A549 (cell line): ENCODE measurements around the gene CATSPERZ.

Experiments used
- EP300 ChIP-seq, 2 experiments: fragments of >200 bp; sonication (Bioruptor Twin); formaldehyde crosslinking; IDR thresholded peaks; 2 replicates in 1 of 2; 3 replicates in 1 of 2; pipeline ENCODE4 v1.6.1; 2016 to 2017
- MAFK ChIP-seq: fragments of 450-650 bp; IDR thresholded peaks from 2 replicates; pipeline ENCODE4 v1.6.1; 2014; ENCODE audit not compliant: partially characterized antibody
- NPAS2 ChIP-seq: fragments of 250-450 bp; sonication (Bioruptor Pico); IDR thresholded peaks from 2 replicates; pipeline ENCODE4 v1.8.0; 2022; ENCODE audit warnings: mild to moderate bottlenecking, moderate library complexity, borderline replicate concordance
- PHF8 ChIP-seq: fragments of 200-600 bp; sonication (generic); IDR thresholded peaks from 2 replicates; pipeline ENCODE4 v1.6.1; 2016; ENCODE audit warnings: low read depth, mild to moderate bottlenecking, antibody characterized with exemption, moderate library complexity, borderline replicate concordance
- POLR2A ChIP-seq: IDR thresholded peaks from 2 replicates; pipeline ENCODE4 v1.6.1; 2012; ENCODE audit warnings: mild to moderate bottlenecking, low read length
- POLR2AphosphoS2 ChIP-seq: conservative IDR thresholded peaks from 2 replicates; pipeline ENCODE4 v1.6.1; 2012; ENCODE audit warnings: low read length, improper control_type of control experiment, inconsistent platforms
- SMC3 ChIP-seq: fragments of >200 bp; sonication (Bioruptor Twin); formaldehyde crosslinking; IDR thresholded peaks from 3 replicates; pipeline ENCODE4 v1.6.1; 2018; ENCODE audit warnings: inconsistent platforms
- TF ChIP-seq, protein P1 (sequence below): fragments of >200 bp; sonication (Bioruptor Twin); formaldehyde crosslinking; IDR thresholded peaks from 3 replicates; pipeline ENCODE4 v1.5.1; 2016
- TF ChIP-seq, protein P2 (sequence below): fragments of 150-350 bp; IDR thresholded peaks from 2 replicates; pipeline ENCODE4 v1.6.1; 2014; ENCODE audit warnings: low read depth, mild to moderate bottlenecking, low read length

DNA sequence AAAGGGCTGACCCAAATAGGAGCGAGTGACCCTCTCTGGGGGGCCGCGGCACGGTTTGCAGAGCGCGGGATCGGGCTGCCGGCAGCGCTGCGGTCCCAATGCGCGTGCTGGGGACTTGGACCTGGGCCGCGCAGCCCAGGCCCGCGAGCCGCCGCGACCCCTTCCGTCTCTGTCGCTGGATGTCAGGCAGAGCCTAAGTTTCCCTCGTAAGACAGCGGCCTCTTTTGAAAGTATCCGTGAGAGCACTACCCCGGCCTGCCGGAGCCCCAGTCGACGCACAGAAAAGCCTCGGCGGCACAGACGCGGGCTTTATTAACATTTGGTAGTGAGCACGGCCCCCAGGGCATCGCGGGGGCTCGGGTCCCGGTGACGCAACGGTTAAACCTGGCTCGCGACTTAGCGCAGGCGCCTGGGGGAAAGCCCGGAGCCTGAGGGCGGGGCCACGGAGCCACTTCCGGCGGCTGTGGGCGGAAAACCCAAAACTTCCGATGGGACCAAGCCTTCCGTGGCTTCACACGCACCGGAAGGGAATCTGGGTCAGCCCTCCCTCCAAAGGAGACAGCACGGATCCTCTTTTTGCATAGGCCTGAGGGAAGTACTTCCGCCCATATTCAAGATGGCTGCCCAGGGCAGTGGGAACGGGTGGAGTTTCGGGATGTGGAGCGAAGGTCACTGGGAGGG, 30.5 kb upstream of the CATSPERZ start:
- TF ChIP-seq, protein P1, sequence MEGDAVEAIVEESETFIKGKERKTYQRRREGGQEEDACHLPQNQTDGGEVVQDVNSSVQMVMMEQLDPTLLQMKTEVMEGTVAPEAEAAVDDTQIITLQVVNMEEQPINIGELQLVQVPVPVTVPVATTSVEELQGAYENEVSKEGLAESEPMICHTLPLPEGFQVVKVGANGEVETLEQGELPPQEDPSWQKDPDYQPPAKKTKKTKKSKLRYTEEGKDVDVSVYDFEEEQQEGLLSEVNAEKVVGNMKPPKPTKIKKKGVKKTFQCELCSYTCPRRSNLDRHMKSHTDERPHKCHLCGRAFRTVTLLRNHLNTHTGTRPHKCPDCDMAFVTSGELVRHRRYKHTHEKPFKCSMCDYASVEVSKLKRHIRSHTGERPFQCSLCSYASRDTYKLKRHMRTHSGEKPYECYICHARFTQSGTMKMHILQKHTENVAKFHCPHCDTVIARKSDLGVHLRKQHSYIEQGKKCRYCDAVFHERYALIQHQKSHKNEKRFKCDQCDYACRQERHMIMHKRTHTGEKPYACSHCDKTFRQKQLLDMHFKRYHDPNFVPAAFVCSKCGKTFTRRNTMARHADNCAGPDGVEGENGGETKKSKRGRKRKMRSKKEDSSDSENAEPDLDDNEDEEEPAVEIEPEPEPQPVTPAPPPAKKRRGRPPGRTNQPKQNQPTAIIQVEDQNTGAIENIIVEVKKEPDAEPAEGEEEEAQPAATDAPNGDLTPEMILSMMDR, result peak; percentile 12; the same call in 1 of the 3 replicates
- TF ChIP-seq EP300 (IDR thresholded peaks at IDR 0.05) (no peak), MAFK (no peak), POLR2A (peak; percentile 32), SMC3 (peak; percentile 4; the same call in 1 of the 3 replicates), NPAS2 (CRISPR knock-in tag) (no peak), PHF8 (peak; percentile 56; the same call in 1 of the 2 replicates), POLR2AphosphoS2 (peak; percentile 6; the same call in 1 of the 2 replicates)
- TF ChIP-seq, protein P2, sequence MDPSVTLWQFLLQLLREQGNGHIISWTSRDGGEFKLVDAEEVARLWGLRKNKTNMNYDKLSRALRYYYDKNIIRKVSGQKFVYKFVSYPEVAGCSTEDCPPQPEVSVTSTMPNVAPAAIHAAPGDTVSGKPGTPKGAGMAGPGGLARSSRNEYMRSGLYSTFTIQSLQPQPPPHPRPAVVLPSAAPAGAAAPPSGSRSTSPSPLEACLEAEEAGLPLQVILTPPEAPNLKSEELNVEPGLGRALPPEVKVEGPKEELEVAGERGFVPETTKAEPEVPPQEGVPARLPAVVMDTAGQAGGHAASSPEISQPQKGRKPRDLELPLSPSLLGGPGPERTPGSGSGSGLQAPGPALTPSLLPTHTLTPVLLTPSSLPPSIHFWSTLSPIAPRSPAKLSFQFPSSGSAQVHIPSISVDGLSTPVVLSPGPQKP, result no peak
